HG03139 (cell line): ENCODE results near the gene SAYSD1.

Source experiments
- ATAC-seq: cut with Tn5 transposase; IDR thresholded peaks from one replicate; pipeline ENCODE4 v1.9.1; 2021; ENCODE audit not compliant: unreplicated experiment

SAYSD1 gene

DNA sequence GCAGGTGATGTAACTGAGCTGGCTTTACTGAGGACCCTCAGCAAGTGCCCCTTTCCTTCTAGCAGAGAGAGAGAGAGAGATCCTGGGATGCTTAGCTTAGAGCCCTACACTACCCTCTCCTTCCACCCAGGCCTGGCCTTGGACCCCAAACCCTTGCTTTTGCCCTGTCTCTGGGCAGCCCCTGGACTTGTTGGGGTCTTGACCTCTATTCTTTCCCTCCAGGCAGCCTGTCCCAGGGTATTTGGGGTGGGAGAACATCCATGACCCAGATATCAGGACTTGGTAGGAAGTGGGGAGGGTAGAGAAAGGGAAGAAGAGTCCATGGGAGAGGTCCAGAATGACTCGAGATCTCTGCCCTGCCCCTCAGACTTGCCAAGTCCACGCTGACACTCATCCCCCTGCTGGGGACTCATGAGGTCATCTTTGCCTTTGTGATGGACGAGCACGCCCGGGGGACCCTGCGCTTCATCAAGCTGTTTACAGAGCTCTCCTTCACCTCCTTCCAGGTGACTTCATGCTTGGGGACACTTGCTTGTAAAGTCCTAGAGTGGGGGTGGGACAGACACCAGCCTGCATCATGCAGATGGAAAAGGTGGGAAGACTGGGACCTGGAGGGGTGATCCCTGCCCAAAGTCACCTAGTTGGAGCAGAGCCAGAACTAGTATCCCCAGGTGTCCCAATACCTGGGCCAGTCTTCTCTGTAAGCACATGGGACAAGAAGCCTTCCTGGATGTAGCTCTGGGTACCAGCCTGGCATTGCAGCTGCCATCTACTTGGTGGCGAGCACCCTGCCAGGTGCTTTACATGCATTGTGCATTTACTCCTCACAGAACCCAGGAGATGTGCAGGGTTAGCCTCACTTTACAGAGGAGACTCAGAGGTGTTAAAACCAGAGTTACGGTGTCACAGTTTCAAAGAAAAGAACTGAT is 35.5 kb downstream of the SAYSD1 start:
- ATAC-seq, result no peak

DNA sequence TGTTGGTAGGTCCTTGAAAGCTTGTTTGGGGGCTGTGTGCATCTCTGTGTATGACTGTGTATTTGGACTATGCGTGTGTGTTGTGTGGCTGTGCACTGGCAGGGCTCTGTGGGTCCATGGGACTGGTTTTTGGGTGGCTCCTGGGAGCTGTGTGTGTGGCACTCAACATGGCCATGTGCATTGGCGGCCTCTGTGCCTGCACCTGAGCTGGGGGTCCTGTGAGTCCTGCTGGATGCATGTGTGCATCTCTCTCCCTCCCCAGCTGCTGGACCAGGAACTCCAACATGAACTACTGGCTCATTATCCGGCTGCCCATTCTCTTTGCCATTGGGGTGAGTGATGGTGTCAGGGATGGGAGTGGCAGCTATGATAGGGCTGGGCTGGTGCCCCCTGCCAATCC is 36.3 kb downstream of the SAYSD1 start:
- ATAC-seq, result no peak

DNA sequence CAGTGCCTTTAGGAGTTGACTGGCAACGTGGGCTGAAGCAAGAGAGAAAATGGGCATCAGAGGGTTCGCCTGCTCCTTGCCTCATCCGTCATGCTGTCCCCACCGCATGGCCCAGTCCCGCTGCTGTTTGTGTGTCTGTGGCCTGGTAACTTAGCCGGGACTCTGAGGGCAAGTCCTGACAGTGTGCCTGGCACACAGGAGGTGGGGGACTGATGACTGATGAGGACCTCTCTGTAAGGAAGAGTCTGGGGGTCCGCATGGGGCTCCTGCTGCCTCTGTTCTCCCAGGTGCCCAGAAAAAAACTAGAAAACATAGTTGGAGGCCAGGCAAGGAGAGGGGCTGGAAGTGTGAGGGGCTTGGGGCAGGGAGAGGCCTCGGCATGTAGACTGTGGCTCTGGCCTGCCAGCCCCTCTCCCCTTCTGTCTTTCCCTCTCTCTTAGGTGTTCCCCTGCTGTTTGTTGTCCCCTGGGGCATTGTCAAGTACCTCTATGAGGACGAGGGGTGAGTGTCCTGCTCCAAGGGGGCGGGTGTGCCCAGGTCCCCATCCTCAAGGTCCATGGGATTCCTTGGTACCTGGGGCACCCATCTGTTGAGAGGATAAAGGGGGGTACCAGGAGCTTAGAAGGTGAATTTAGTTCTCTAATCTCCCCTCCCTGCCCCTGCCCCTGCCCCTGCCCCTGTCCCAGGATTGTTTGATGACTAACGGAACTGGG is 36.9 kb downstream of the SAYSD1 start:
- ATAC-seq, result no peak

DNA sequence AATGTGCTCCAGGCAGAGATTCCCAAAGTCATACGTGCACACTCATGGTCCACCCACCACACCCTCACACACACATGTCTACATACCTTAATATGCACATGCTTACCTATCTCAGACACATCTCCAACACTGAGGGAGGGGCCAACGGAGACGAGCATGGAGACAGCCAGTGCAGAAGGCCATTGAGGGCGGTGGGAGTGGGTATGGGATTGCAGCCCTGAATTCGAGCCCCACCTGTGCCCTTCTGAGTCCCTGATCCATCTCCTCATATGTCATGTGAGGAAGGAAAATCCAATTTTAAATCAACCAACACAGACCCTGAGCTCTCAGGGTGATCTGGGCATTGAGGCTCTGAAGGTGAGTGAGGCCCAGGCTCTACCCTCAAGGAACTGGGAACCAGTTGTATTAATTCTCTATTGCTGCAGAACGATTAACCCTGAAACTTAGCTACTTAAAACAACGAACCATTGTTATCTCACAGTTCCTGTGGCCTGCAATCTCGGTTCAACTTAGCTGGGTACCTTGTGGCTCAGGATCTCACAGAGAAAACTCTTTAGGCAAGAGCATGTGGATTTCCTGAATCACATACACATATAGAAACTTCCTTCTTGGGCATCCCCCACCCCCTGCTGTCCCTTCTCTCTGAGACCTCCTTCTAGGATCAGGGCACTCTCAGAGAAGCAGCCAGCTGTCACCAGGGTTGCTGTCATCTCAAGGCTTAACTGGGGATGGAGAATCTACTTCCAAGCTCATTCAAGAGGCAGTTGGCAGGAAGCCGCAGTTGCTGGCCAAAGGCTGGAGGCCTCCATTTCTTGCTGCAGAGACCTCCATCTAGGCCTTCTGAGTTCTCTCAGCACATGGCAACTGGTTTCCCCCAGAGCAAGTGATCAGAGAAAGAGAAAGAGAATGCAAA is 38.1 kb downstream of the SAYSD1 start:
- no peak for ATAC-seq

DNA sequence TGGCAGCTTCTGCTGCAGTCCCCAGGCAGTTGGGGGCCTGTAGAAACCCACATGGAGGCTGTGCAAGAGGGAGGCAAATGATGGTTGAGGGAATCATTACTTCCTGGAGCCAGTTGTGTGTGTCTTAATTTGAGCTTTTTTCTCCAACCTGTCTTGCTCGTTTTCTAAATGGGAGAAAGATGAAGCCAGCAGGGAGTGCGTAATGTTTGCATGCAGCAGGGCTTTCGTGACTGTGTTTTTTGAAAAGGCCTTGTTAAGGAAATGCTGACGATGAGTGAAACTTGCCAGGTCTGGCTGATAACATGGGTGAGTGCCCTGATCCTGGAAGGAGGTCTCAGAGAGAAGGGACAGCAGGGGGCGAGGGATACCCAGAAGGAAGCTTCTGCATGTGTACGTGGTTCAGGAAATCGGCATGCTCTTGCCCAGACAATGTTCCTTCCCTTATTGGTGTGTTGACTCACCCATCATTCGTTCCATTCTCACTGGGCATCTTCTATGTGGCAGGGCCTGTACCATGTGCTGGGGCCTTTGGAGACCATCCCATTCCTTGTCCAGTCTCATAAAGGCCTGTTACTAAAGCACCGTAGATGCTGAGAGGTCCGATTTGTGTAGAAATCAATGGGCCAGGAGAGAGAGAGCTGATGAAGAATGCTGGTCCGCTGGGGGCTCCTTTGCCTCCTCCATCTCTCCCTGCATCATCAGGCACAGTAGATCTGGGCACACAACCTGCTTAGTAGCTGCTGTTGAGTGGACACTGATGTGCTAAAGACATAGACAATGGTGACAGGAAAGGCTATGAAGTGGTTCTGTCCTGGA is 39.0 kb downstream of the SAYSD1 start:
- ATAC-seq, result no peak

DNA sequence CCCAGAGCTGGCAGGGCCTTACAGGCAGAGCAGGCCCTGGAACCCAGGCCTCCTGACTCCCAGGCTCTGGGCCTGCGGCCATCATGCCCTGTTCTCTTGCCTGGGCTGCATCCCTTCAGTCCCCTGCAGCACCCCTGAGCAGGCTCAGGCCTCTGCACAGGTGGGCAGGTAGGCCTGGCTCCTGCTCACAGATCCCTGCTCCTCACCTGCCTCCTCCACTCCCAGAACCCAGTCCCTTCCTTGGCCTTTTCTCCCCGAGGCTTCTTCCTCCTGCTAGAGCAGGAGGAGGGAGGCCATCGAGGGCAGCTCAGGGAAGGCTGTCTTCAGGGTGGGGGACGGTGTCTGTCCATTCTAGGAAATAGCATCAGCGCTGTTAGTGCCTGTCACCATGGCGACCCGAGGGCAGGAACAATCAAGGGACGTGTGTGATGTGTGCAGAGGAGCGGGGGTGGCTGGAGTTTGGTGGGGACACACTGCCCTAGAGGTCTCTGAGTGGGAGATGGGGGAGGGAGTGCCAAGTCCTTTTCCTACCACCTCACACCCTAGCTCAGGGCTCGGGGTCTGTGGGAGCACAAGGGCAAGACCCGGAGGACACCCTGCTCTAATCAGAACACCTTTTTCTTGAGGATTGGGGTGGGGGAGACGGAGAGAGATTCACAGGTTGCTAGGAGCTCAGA is 39.8 kb downstream of the SAYSD1 start:
- no peak for ATAC-seq

DNA sequence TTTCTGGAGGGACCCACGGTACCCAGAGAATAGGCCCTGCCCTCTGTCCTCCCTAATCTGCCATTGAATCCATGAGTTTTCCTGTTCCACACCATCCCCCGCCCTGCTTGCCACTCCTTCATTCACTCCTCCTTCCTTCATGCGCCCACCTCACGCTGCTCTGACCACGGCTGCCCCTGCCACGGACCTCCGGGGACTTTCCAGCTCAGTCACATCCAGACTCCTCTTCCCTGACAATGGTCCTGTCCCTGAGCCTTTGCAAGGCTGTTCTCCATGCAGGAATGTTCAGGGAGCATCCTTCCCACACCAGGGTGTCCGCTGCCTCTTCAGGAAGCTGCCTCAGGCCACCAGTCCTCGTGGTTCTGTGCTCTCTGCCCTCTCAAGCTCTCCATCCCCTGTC is 40.5 kb downstream of the SAYSD1 start:
- ATAC-seq, result no peak

DNA sequence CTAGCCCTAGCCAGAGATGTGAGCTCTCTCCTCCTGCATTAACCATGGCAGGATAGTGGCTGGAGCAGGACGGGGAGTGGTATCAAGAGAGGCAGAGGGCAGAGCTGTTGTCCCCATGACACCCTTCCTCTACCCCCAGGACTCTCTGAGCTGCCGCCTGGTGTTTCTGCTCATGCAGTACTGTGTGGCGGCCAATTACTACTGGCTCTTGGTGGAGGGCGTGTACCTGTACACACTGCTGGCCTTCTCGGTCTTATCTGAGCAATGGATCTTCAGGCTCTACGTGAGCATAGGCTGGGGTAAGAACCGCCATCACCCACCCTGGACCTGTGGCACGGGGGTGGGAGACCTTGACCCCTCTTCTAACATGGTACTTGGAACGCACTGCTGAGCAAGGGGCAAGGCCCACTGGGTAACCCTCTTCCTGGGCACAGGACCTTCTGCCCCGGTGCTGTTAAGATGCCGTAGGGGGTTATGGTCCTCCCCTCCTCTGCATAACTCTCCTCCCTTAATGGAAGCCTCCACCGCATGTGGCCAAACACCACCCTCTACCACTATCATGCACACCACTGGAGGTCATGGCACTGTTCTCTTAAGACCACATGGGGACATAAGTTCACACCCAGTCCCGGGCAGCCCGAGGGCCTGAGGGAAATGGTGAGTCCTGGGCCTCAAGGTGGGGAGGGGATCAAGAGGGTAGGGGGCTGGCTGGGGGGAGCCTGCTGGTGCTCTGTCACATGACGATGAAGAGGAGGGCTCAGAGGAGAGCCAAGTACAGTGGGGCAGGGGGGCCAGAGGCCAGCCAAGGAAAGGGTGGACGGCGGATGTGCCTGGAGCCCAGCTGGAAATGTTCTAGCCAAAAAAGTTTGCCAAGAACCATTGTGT is 41.3 kb downstream of the SAYSD1 start:
- ATAC-seq, result no peak

DNA sequence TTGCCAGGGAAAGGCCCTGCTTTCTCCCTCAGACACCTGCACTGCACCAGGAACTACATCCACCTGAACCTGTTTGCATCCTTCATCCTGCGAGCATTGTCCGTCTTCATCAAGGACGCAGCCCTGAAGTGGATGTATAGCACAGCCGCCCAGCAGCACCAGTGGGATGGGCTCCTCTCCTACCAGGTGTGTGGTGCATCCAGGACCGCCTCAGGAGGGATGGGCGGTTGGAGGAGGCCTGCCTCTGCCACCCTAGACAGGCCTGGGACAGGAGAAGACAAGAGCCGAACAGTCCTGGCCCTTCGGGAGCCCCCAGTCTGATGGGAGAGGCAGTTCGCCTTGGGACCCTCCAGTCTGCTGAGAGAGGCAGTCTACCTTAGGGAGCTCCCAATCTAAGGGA is 42.2 kb downstream of the SAYSD1 start:
- ATAC-seq, result no peak

DNA sequence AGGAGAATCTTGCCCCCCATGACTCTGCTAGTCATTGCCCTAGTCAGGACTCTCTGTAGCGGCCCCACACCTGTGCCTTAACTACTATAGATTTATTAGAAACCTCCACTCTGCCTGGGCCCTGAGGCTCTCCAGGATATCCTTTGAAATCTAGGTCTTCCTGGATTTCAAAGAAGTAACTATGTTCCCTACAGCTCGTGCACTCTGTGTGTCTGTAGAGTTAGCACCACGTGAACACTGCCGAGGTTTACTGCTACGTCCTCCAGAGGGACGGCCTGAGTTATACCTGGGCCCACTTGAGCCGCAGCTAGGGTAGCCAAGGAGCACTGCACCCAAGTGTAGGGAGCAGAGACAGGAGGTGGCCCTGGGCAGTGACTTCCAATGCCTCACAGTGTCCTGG is 46.6 kb downstream of the SAYSD1 start:
- no peak for ATAC-seq

DNA sequence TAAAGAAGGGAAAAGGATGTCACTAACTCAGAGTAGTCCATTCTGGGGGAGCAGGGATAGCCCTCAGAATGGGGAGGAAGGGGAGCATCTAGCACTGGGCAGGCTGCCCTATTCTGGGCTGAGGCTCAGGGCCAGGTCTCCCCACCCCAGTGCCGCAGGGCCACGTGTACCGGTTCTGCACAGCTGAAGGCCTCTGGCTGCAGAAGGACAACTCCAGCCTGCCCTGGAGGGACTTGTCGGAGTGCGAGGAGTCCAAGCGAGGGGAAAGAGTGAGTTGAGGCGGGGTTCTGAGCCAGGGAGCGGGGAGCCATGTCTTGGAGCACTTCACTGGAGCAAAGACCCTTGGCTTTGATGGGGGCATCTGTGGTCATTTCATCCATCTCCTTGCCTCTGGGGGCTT is 49.4 kb downstream of the SAYSD1 start:
- ATAC-seq, result no peak

DNA sequence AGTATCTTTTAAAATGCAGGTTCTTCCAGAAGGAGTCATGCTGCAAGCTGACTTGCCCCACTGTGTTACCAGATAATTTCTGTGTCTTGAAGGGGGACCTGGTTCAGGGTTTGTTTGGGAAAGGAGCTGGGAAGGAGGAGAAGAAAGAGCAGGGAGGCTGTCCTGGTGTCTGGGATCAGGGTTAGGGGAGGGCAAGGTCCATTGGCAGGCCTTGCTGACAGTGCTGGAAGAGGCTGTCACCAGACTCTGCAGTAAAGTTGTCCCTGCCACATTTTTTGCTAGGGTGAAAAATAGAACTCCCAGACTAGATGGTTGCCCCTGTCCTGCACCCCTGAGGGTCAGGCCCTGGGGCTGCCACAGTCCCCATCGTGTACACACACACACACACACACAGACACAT is 51.5 kb downstream of the SAYSD1 start:
- ATAC-seq, result no peak

DNA sequence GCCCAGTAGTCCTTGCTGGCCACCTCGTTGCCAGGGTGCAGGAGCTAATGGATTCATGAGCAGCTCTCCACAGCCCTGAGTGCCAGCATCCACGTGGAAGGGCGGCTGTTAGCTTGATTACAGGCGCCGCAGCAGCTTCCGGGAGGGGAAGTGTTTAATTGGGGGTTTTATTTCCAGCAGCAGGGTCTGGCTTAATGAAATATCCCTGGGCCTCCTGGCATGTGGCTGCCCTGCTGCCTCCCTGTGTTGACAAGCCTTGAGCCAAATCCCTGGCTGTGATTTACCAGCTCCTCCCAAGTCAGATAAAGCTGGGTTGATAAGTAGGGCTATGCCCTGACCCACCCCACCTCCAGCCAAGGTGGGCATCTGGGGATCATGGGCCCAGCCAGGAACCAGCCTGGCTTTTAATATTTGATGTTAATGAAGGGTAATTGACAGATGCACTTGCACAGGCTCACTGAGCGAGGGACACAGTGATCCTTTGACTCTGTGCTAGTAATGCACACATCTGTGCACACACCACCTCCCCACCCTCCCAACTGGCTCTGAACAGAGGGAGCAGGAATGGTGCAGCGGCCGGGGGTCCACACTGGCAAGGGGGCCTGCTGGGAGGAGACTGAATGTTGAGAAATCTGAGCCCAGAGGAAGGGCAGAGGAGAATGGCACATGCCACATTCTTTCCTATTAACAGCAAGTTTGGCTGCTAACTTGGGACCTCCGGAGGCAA is 52.8 kb downstream of the SAYSD1 start:
- no peak for ATAC-seq

DNA sequence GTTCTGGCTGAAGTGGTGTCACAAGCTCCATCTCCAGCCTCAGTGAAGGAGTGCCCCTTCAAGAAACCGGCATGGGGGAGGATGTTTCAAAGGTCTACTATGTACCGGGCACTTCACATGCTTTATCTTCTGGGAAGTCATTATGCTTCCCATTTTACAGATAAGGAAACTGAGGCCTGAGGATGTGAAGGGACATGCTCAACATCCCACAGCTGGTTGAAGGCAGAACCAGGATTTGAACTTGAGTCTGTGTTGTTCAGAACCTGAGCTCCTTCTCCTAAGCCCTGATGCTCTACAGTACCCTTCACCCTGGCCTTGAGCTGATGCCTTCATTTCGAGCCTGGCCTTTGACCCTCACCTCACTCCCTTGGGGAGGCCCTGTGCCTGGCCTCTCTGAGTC is 53.4 kb downstream of the SAYSD1 start:
- no peak for ATAC-seq

DNA sequence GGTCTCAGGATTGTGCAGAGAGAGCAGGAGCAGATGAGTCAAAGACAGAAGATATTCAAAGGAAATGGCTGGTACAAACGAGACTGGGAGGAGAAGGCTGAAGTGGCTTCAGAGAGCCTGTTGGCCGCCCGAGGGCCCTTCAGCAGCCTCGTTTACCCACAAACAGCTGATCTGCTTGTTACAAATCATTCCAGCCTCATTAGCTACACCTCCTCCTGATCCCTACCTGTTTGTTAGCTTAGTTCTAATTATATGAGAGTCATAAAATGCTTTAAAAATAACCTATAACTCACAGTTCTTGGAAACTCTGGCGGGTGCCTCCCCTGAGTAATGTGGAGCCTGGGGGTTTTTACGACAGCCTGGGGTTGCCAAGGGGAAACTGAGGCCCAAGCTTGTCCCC is 53.8 kb downstream of the SAYSD1 start:
- no peak for ATAC-seq

DNA sequence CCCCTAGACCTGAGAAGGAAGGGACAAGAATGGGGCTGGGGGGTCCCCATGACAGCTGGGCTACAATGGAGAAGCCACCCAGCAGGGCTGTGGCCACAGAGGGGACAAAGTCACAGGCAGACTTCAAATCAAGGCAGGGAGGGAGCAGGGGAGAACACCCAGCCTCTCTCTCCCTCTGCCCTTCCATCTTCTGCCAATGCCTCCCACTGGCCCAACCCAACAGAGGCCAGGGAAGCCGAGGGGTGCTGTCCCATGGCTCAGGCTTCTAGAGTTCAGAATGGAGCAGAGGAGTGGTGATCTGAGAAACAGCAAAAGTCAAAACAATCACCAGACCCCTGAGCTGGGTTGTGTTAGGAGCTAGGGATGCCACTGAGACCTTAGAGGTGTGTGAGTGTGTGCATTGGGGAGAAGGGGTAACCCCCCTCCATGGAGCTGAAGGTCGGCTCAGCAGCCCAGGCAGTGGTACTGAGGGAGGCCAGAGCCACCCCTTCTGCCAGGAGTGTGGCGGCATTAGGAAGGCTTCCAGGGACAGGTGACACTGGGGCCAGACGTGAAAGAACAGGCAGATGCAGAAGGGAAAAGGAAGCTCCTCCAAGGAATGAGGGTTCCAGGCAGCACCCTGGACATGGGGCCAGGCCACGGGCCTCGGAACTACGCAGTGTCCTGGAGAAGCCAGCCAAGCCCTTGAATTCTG is 54.4 kb downstream of the SAYSD1 start:
- no peak for ATAC-seq

DNA sequence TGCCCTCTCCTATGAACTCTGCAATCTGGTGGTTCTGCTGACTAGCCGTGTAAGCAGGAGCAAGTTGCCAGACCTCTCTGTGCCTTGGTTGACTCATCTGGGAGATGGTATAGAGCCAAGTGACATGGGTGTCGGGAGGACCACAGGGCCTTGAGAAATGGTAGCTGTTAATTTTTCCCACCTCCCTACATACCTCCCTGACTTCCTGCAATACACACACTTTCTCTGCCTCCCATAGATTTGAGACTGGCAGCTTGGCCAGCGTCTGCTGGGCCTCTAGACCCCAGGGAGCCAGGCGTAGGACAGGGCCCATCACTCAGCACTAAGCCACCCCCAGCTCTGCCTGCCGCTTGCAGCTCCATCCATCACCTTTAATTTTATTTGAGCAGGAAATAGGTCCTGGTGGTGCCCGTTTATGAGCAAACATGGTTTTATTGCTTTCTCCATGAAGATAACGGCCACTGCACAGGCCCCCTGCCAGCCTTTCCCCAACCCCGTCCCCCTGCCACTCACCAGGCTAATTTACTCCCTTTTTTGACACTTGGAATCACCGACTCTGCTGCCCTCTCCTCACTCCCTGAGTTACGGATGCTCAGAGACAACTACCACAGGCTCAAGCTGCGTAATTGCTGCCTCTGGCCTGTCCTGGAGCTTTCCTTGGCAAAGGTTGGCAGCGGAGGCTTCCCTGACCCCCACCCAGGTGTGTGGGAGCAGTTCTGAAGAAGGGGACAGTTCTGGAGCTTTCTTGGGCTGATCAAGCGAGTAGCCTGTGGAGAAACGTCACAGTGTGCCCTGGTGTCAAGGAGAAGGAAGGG is 55.3 kb downstream of the SAYSD1 start:
- no peak for ATAC-seq
